HG03558 (cell line): ENCODE data around the gene MXI1.
"Not testable (repeated sequence)": the region's sequence is repeated elsewhere in the genome, so short reads cannot be mapped to it uniquely, and the experiment has no call there.

Experiments
- ATAC-seq: cut with Tn5 transposase; IDR thresholded peaks from one replicate; pipeline ENCODE4 v1.9.1; 2021; ENCODE audit warnings: moderate number of reproducible peaks; ENCODE audit not compliant: unreplicated experiment; ENCODE audit errors: extremely low read depth

Gene MXI1

GRCh38 chr10:110179220-110179619 lies 28.2 kb upstream of the MXI1 start:
- ATAC-seq = no peak

GRCh38 chr10:110181451-110181850 lies 26.0 kb upstream of the MXI1 start:
- no peak for ATAC-seq

- no peak for ATAC-seq
These were observed 25.5 kb upstream of the MXI1 start for GRCh38 chr10:110181911-110182310.

- no peak for ATAC-seq
These were observed 23.0 kb upstream of the MXI1 start for GRCh38 chr10:110184398-110184797.

GRCh38 chr10:110185646-110186182 lies 21.7 kb upstream of the MXI1 start:
- ATAC-seq = not testable (repeated sequence)

- ATAC-seq = no peak
These were observed 17.2 kb upstream of the MXI1 start for GRCh38 chr10:110190170-110190569.

GRCh38 chr10:110192552-110192951 lies 14.9 kb upstream of the MXI1 start:
- ATAC-seq = no peak

GRCh38 chr10:110200503-110200902 lies 6.9 kb upstream of the MXI1 start:
- no peak for ATAC-seq

- ATAC-seq = not testable (repeated sequence)
These were observed 6.4 kb upstream of the MXI1 start for GRCh38 chr10:110201046-110201445.

- no peak for ATAC-seq
These were observed 3.6 kb upstream of the MXI1 start for GRCh38 chr10:110203500-110204455.

GRCh38 chr10:110205051-110205675 lies 2.2 kb upstream of the MXI1 start:
- ATAC-seq = no peak

- ATAC-seq = peak; percentile 0
These were observed 604 bp downstream of the MXI1 start for GRCh38 chr10:110207805-110208613.

GRCh38 chr10:110208614-110209453 lies 1.4 kb downstream of the MXI1 start:
- ATAC-seq = no peak

- no peak for ATAC-seq
These were observed 2.1 kb downstream of the MXI1 start for GRCh38 chr10:110209454-110209925.

GRCh38 chr10:110209926-110210673 lies 2.7 kb downstream of the MXI1 start:
- ATAC-seq = no peak

GRCh38 chr10:110210674-110211464 lies 3.5 kb downstream of the MXI1 start:
- ATAC-seq = peak; percentile 63

GRCh38 chr10:110211465-110211843 lies 4.0 kb downstream of the MXI1 start:
- ATAC-seq = no peak
